ENCODE data around the gene ONECUT2. TPM values are rescaled to one million over a fixed set of nuclear protein-coding genes. Genes with fewer than 3 reads are reported as not detected.

Gene ONECUT2
- polyA plus RNA-seq, 1 of the 3 experiments (the other 2 are of a cell fraction) = 0.16 TPM

DNA sequence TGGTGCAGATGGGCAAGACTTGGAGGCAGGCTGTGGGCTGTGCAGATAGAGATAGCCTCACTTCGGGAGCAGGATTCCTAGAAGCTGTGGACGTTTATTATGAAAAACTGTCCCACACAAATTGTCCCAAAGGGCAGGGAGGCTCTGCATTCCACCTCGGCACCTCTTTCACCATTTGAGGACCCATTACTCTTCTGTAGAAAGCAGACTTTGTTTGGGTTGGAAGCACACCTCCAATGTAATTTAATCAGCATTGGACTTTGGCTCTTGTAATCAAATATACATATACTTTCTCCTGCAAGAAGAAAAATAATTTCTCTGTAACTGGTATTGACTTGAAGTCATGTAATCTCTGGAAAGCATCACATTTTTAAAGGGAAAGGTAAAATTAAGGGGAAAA, 8.5 kb downstream of the ONECUT2 start:
- DNase-seq = no peak
- H3F3A ChIP-seq (replicated peaks; ENCODE audit: insufficient read depth) = no peaks in the 10 kb centered on the region
- H3K27ac ChIP-seq (ENCODE audit: low read depth in 2 of 2, low read length in 1 of 2) = no peak overlapping the region
- no peak for TF ChIP-seq TAF1 (IDR thresholded peaks at IDR 0.05; ENCODE audit: borderline replicate concordance, low read depth, low read length)
- no peak for TF ChIP-seq TEAD4 (IDR thresholded peaks at IDR 0.05; ENCODE audit: borderline replicate concordance, insufficient read depth)
- no peak for TF ChIP-seq USF2 (IDR thresholded peaks at IDR 0.05; ENCODE audit: borderline replicate concordance, low read depth, low read length)
- 56% methylated on average over 3 of the region's 3 CpGs for WGBS (ENCODE audit: low lambda C conversion rate)
- no peak overlapping the region for H3K4me2 ChIP-seq
- no peaks in the 10 kb centered on the region for H3K79me2 ChIP-seq (ENCODE audit: insufficient read depth)
- H3K9me3 ChIP-seq = no peaks in the 10 kb centered on the region
- H3K9ac ChIP-seq = no peak overlapping the region
- no peaks in the 10 kb centered on the region for H3K27me3 ChIP-seq (ENCODE audit: insufficient read depth)
- no peak overlapping the region for H2AFZ ChIP-seq (ENCODE audit: low read depth)
- peaks cover 0 to 12% of the 10 kb centered on the region in 2 experiments; a peak in 2 of 4 replicates for H3K4me1 ChIP-seq (ENCODE audit: control insufficient read depth in 1 of 2, insufficient read depth in 2 of 2, low read depth in 1 of 2, low read length in 1 of 2)
- H3K36me3 ChIP-seq (replicated peaks in 1 of 2; ENCODE audit: control insufficient read depth in 1 of 2, insufficient read depth in 2 of 2, low read length in 1 of 2) = no peaks in the 10 kb centered on the region
- ChIA-PET POLR2A (no interaction called here), CTCF (interaction anchor here (1.4 kb wide), 1 partner anchor 654 kb away, joined by 4 read pairs; no protein-coding TSS in a partner anchor)
- H4K20me1 ChIP-seq (ENCODE audit: insufficient read depth) = no peaks in the 10 kb centered on the region
- no peaks in the 10 kb centered on the region for H3K9me2 ChIP-seq
- H3K4me3 ChIP-seq (ENCODE audit: low read depth in 2 of 2, low read length in 1 of 2) = no peak overlapping the region

DNA sequence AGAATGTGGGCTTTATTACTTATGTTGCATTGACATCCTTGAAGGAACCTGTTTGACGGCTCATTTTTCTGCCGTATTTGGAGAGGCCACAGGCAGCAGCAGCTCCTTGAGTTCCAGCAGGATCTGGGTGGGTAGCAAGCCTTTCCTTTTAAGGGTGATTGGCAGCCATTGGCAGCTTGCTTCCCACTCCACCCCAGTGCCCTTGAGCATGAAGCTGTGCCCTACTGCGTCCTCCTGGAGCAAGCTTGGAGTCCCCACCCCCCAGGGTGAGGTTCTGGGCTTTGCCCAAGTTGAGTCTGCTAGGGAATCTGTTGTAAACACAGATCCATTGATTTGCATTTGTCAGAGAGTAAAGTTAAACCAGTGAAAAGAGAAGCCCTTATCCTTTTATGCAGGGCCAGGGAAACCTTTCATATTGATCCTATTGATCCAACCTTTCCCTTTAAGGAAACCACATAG, 9.2 kb downstream of the ONECUT2 start:
- ChIA-PET POLR2A (no interaction called here), CTCF (interaction anchor here (1.1 kb wide), 1 partner anchor 202 kb away, joined by 4 read pairs; no protein-coding TSS in a partner anchor)
- WGBS (ENCODE audit: low lambda C conversion rate) = 88% methylated on average over 2 of the region's 3 CpGs

More for the DNA sequence above, 9.2 kb downstream of the ONECUT2 start:
- Histone ChIP-seq H3K36me3 (replicated peaks in 1 of 2; ENCODE audit: control insufficient read depth in 1 of 2, insufficient read depth in 2 of 2, low read length in 1 of 2) (no peaks in the 10 kb centered on the region), H3K4me1 (ENCODE audit: control insufficient read depth in 1 of 2, insufficient read depth in 2 of 2, low read depth in 1 of 2, low read length in 1 of 2) (peaks cover 0 to 8% of the 10 kb centered on the region in 2 experiments; a peak in 2 of 4 replicates), H4K20me1 (ENCODE audit: insufficient read depth) (no peaks in the 10 kb centered on the region), H3K9ac (no peak overlapping the region), H3K9me3 (no peaks in the 10 kb centered on the region), H3K4me3 (ENCODE audit: low read depth in 2 of 2, low read length in 1 of 2) (no peak overlapping the region), H3K27ac (ENCODE audit: low read depth in 2 of 2, low read length in 1 of 2) (no peak overlapping the region), H2AFZ (ENCODE audit: low read depth) (no peak overlapping the region), H3K27me3 (ENCODE audit: insufficient read depth) (no peaks in the 10 kb centered on the region), H3F3A (replicated peaks; ENCODE audit: insufficient read depth) (no peaks in the 10 kb centered on the region), H3K79me2 (ENCODE audit: insufficient read depth) (no peaks in the 10 kb centered on the region), H3K9me2 (no peaks in the 10 kb centered on the region), H3K4me2 (no peak overlapping the region)
- TF ChIP-seq, protein P1, sequence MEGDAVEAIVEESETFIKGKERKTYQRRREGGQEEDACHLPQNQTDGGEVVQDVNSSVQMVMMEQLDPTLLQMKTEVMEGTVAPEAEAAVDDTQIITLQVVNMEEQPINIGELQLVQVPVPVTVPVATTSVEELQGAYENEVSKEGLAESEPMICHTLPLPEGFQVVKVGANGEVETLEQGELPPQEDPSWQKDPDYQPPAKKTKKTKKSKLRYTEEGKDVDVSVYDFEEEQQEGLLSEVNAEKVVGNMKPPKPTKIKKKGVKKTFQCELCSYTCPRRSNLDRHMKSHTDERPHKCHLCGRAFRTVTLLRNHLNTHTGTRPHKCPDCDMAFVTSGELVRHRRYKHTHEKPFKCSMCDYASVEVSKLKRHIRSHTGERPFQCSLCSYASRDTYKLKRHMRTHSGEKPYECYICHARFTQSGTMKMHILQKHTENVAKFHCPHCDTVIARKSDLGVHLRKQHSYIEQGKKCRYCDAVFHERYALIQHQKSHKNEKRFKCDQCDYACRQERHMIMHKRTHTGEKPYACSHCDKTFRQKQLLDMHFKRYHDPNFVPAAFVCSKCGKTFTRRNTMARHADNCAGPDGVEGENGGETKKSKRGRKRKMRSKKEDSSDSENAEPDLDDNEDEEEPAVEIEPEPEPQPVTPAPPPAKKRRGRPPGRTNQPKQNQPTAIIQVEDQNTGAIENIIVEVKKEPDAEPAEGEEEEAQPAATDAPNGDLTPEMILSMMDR (IDR thresholded peaks at IDR 0.05) = no peak
- TF ChIP-seq USF2 (IDR thresholded peaks at IDR 0.05; ENCODE audit: borderline replicate concordance, low read depth, low read length) = no peak
- TF ChIP-seq RXRA (IDR thresholded peaks at IDR 0.05; ENCODE audit: borderline replicate concordance, low read depth) = no peak
- no peak for TF ChIP-seq TCF12 (IDR thresholded peaks at IDR 0.05)
- TF ChIP-seq NRF1 (IDR thresholded peaks at IDR 0.05; ENCODE audit: low read depth, low read length) = no peak
- TF ChIP-seq, protein P2, sequence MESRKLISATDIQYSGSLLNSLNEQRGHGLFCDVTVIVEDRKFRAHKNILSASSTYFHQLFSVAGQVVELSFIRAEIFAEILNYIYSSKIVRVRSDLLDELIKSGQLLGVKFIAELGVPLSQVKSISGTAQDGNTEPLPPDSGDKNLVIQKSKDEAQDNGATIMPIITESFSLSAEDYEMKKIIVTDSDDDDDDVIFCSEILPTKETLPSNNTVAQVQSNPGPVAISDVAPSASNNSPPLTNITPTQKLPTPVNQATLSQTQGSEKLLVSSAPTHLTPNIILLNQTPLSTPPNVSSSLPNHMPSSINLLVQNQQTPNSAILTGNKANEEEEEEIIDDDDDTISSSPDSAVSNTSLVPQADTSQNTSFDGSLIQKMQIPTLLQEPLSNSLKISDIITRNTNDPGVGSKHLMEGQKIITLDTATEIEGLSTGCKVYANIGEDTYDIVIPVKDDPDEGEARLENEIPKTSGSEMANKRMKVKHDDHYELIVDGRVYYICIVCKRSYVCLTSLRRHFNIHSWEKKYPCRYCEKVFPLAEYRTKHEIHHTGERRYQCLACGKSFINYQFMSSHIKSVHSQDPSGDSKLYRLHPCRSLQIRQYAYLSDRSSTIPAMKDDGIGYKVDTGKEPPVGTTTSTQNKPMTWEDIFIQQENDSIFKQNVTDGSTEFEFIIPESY (IDR thresholded peaks at IDR 0.05; ENCODE audit: borderline replicate concordance, low read depth) = no peak
- TF ChIP-seq, protein P3, sequence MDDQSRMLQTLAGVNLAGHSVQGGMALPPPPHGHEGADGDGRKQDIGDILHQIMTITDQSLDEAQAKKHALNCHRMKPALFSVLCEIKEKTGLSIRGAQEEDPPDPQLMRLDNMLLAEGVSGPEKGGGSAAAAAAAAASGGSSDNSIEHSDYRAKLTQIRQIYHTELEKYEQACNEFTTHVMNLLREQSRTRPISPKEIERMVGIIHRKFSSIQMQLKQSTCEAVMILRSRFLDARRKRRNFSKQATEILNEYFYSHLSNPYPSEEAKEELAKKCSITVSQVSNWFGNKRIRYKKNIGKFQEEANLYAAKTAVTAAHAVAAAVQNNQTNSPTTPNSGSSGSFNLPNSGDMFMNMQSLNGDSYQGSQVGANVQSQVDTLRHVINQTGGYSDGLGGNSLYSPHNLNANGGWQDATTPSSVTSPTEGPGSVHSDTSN (IDR thresholded peaks at IDR 0.05) = no peak
- TF ChIP-seq TAF1 (IDR thresholded peaks at IDR 0.05; ENCODE audit: borderline replicate concordance, low read depth, low read length) = no peak
- no peak for TF ChIP-seq GABPA (IDR thresholded peaks at IDR 0.05; ENCODE audit: low read depth)
- no peak for TF ChIP-seq EP300 (IDR thresholded peaks at IDR 0.05; ENCODE audit: borderline replicate concordance in 1 of 2, low read depth in 1 of 2, low read length in 1 of 2)
- no peak for TF ChIP-seq USF1 (IDR thresholded peaks at IDR 0.05; ENCODE audit: borderline replicate concordance, low read depth)
- no peak for TF ChIP-seq JUND (IDR thresholded peaks at IDR 0.05)
- TF ChIP-seq RAD21 (IDR thresholded peaks at IDR 0.05; ENCODE audit: low read length) = no peak
- no peak for TF ChIP-seq EZH2phosphoT487 (IDR thresholded peaks at IDR 0.05; ENCODE audit: borderline replicate concordance, low read depth)
- no peak for TF ChIP-seq TEAD4 (IDR thresholded peaks at IDR 0.05; ENCODE audit: borderline replicate concordance, insufficient read depth)
- TF ChIP-seq FOXM1 (IDR thresholded peaks at IDR 0.05; ENCODE audit: low read depth) = no peak
- TF ChIP-seq RFX5 (IDR thresholded peaks at IDR 0.05; ENCODE audit: low read length) = no peak
- no peak for TF ChIP-seq GATA2 (CRISPR knock-in tag; IDR thresholded peaks at IDR 0.05)
- no peak for TF ChIP-seq FOSL2 (IDR thresholded peaks at IDR 0.05; ENCODE audit: borderline replicate concordance, low read depth)
- DNase-seq = no peak

Measured in SK-N-SH (cell line).